HEK293T (cell line): Measurements from ENCODE around the gene VPS37C.

Experiments
- ARNT ChIP-seq: fragments of 450-650 bp; IDR thresholded peaks from 2 replicates; pipeline ENCODE4 v1.6.1; 2017; ENCODE audit warnings: mild to moderate bottlenecking
- ELF4 ChIP-seq: fragments of 450-650 bp; IDR thresholded peaks from 2 replicates; pipeline ENCODE4 v1.6.1; 2017; ENCODE audit warnings: antibody characterized with exemption
- FOXA1 ChIP-seq: fragments of 450-650 bp; IDR thresholded peaks from 2 replicates; pipeline ENCODE4 v1.6.1; 2016; ENCODE audit warnings: mild to moderate bottlenecking
- FOXK2 ChIP-seq: fragments of 450-650 bp; IDR thresholded peaks from 2 replicates; pipeline ENCODE4 v1.6.1; 2016; ENCODE audit warnings: mild to moderate bottlenecking
- FOXM1 ChIP-seq: fragments of 450-650 bp; IDR thresholded peaks from 2 replicates; pipeline ENCODE4 v1.6.1; 2017; ENCODE audit warnings: mild to moderate bottlenecking, borderline replicate concordance
- HDGF ChIP-seq: fragments of 450-650 bp; IDR thresholded peaks from 2 replicates; pipeline ENCODE4 v1.6.1; 2017; ENCODE audit warnings: antibody characterized with exemption, borderline replicate concordance
- PKNOX1 ChIP-seq: fragments of 450-650 bp; IDR thresholded peaks from 2 replicates; pipeline ENCODE4 v1.6.1; 2016
- SP1 ChIP-seq: fragments of 450-650 bp; IDR thresholded peaks from 2 replicates; pipeline ENCODE4 v1.6.1; 2017
- SUZ12 ChIP-seq: fragments of 450-650 bp; IDR thresholded peaks from 2 replicates; pipeline ENCODE4 v1.6.1; 2016; ENCODE audit warnings: mild to moderate bottlenecking
- TARDBP ChIP-seq: fragments of 450-650 bp; IDR thresholded peaks from 2 replicates; pipeline ENCODE4 v1.6.1; 2016

GRCh38 chr11:61104963-61105362 is 56.3 kb downstream of the VPS37C start:
- no peak for TF ChIP-seq FOXK2
- no peak for TF ChIP-seq FOXA1
- TF ChIP-seq TARDBP, result no peak
- TF ChIP-seq SP1, result no peak
- TF ChIP-seq ARNT, result no peak
- no peak for TF ChIP-seq SUZ12
- no peak for TF ChIP-seq ELF4
- TF ChIP-seq HDGF, result no peak
- no peak for TF ChIP-seq FOXM1
- no peak for TF ChIP-seq PKNOX1
